GM21786 (cell line): ENCODE measurements around the gene IGLL1.
"Not testable (repeated sequence)": the region's sequence is repeated elsewhere in the genome, so short reads cannot be mapped to it uniquely, and the experiment has no call there.

Experiments
- ATAC-seq: cut with Tn5 transposase; IDR thresholded peaks from one replicate; pipeline ENCODE4 v1.9.1; 2021; ENCODE audit not compliant: unreplicated experiment

The IGLL1 gene

GRCh38 chr22:23591846-23592245, 11.8 kb upstream of the IGLL1 start:
- ATAC-seq = no peak

- no peak for ATAC-seq
Observed at GRCh38 chr22:23591201-23591791, 11.2 kb upstream of the IGLL1 start.

- no peak for ATAC-seq
Observed at GRCh38 chr22:23583836-23584235, 3.7 kb upstream of the IGLL1 start.

GRCh38 chr22:23583153-23583552, 3.1 kb upstream of the IGLL1 start:
- ATAC-seq = no peak

GRCh38 chr22:23581260-23581650, 1.2 kb upstream of the IGLL1 start:
- no peak for ATAC-seq

- ATAC-seq = no peak
Observed at GRCh38 chr22:23580576-23581259, 628 bp upstream of the IGLL1 start.

GRCh38 chr22:23579280-23579679, 810 bp downstream of the IGLL1 start:
- no peak for ATAC-seq

- ATAC-seq = no peak
Observed at GRCh38 chr22:23578306-23578705, 1.8 kb downstream of the IGLL1 start.

GRCh38 chr22:23576681-23577080, 3.4 kb downstream of the IGLL1 start:
- ATAC-seq = no peak

- ATAC-seq = no peak
Observed at GRCh38 chr22:23575601-23576000, 4.5 kb downstream of the IGLL1 start.

- no peak for ATAC-seq
Observed at GRCh38 chr22:23574877-23575276, 5.2 kb downstream of the IGLL1 start.

- no peak for ATAC-seq
Observed at GRCh38 chr22:23574371-23574811, 5.7 kb downstream of the IGLL1 start.

- ATAC-seq = not testable (repeated sequence)
Observed at GRCh38 chr22:23573701-23574235, 6.3 kb downstream of the IGLL1 start.

- not testable (repeated sequence) for ATAC-seq
Observed at GRCh38 chr22:23573106-23573505, 7.0 kb downstream of the IGLL1 start.

GRCh38 chr22:23571486-23571885, 8.6 kb downstream of the IGLL1 start:
- no peak for ATAC-seq

- ATAC-seq = no peak
Observed at GRCh38 chr22:23570681-23571080, 9.4 kb downstream of the IGLL1 start.

- ATAC-seq = no peak
Observed at GRCh38 chr22:23569716-23570115, 10.4 kb downstream of the IGLL1 start.

GRCh38 chr22:23569291-23569690, 10.8 kb downstream of the IGLL1 start:
- no peak for ATAC-seq

- ATAC-seq = no peak
Observed at GRCh38 chr22:23566705-23567475, 13.2 kb downstream of the IGLL1 start.

- no peak for ATAC-seq
Observed at GRCh38 chr22:23565915-23566704, 14.0 kb downstream of the IGLL1 start.

- ATAC-seq = no peak
Observed at GRCh38 chr22:23565305-23565914, 14.7 kb downstream of the IGLL1 start.
